ENCODE measurements around the gene HBS1L.

- TF ChIP-seq CTCF (conservative IDR thresholded peaks at IDR 0.05 in 1 of 2, IDR thresholded peaks at IDR 0.05 in 1 of 2; ENCODE audit: extremely low read depth in 1 of 2, insufficient read depth in 1 of 2, low read depth in 1 of 2, low read length in 2 of 2) = no peak
- TF ChIP-seq EZH2 (IDR thresholded peaks at IDR 0.05; ENCODE audit: borderline replicate concordance, low read length) = no peak
These were observed 93.3 kb downstream of the HBS1L start for GRCh38 chr6:134961366-134961765.
